DMS153 (cell line): ENCODE data around the gene CSNK1E.

Source experiments
- DNase-seq: peaks from one replicate; lab custom pipeline; 2025; lab: John Stamatoyannopoulos, UW

Gene CSNK1E

DNA sequence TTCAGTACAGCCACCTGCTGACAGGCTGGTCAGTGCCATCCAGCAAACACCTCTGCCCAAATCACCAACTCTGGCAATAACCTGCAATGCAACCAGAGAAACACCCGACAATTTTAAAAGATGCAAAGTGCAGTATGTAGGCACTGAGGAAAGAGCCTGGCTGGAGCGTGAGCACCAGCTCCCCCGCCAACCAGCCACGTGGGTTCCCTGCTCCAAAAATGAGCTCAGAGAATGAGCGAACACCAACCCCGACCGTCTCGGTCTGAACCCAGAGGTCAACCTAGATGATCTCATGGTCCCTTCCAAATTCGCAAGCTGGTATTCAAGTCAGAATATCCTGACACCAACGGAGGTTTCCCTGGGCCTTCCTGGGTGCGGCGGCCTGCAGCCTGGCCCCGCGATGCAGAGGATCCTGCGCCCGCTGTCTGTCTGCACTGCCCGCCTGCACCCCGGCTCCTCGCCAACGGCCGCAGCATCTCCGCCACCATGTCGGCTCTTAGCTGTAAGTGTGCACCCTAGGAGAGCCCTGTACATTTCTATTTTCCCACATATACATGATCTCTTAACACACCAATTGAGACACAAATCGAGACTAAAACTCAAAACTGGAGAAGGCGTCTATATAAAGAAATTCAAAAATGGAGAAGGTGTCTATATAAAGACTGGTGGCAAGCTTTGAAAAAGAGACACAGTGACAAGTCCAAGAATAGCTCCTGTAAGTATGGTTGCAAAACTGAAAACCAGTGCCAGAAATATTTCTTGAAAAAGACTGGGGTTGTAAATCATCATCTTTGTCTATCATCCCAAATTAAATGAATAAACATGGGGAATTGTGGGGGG, 67.2 kb downstream of the CSNK1E start:
- DNase-seq, result no peak

DNA sequence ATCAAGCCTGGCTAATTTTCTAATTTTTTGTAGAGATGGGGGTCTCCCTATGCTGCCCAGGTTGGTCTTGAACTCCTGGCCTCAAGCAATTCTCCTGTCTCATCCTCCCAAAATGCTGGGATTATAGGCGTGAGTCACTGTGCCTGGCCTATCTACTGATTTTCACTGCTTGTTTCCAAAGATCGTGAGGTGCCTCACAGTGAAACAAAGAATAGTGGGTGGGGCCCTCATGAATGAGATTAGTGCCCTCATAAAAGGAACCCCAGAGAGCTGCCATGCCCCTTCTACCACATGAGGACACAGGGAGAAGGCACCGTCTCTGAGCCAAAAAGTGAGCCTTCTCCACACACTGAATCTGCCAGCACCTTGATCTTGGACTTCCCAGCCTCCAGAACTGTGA, 67.9 kb downstream of the CSNK1E start:
- no peak for DNase-seq

DNA sequence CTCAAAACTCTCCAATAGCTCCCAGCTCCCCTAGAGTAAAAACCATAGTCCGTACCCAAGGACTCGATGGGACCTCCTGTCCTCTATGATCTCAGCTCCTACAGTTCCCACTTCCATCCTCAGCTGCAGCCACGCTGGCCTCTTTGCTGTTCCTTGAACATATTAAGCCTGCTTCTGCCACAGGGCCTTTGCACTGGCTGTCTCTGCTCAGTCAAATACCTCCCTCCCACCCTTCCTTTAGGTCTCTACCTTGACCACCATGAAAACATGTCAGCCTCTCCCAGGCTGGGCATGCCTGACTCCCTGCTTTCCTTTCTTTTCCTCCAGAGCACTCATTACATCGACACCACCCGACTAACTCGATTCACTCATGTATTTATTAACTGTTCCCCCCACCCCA, 69.0 kb downstream of the CSNK1E start:
- no peak for DNase-seq

DNA sequence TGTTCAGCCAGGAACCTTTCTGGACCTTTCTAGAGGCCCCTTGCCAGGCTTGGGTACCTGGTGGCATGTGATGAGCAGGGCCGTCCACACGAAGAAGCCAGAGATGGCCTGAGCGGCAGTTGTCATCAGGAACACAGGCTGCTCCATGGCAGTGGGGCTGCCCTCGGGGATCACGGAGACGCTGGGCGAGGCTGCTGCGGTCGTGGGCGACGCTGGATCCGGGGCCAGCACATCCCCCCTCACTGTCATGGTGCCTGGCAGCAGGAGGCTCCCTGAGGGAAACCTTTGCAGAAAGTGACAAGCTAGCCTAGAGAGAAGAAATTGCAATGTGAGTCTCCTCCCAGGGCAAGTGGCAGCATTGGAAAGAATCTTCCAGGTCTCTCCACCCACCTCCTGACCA, 69.5 kb downstream of the CSNK1E start:
- DNase-seq, result no peak

DNA sequence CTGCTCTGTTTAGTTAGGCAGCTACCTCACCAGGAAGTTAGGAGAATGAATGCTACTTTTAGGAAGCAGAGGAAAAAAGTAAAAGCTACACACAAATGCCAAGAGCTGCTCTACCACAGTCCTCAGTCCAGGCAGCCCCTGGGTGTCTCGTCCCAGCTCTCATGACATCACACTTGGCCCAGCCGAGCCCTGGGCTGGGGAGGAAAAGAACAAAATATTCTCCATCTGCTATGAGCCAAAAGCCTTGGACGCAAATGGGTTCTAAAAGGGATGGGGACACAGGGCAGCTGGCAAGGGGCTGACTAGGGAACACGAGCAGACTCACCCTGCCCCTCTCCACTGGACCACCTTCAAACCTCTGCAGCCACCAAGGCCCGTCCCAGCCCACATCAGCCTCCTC, 70.5 kb downstream of the CSNK1E start:
- DNase-seq, result no peak

DNA sequence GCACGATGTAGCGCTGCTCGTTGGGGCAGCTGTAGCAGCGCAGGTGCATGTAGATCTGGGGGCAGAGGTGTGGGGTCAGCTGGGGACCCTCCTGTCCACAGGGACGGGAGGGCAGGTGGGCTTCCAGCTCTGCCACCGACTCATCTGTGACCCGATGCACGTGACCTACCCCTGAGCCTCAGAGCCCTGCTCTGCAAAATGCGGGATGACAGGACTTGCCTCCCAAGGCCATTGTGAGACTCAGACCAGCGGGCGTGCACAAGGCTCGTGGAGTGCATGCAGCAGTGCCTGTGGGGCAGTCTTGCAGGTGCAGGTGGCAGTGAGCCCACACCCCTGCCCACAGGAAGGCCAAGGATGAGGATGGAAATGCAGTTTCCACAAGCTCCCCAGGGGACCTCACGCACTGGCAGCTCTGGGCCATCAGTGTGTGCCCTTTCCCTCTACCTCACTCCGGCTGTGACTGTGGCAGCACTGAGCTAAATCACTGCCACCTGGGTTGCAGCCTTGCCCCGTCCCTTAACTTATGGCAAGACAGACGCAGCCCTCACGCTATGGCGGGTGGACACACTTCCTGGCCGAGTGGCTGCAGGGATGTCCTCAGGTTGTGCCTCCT, 71.1 kb downstream of the CSNK1E start:
- DNase-seq, result no peak

DNA sequence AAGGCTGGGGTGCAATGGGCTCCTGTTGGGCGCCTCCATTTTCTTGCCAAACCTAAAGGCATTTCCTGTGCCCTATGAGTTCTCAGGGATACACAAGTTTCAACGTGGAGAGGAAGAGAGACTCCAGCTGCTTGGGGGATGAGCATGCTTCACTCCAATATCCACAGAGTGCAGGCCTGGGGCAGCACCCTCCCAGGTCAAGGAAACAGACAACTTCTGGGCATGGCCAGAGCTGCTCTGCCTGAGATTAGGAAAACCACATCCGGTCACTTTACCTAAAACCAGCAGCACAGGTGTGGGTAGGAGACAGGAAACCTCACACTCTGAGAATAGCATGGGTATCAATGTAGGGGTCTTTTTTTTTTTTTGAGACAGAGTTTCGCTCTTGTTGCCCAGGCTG, 73.1 kb downstream of the CSNK1E start:
- DNase-seq, result no peak

DNA sequence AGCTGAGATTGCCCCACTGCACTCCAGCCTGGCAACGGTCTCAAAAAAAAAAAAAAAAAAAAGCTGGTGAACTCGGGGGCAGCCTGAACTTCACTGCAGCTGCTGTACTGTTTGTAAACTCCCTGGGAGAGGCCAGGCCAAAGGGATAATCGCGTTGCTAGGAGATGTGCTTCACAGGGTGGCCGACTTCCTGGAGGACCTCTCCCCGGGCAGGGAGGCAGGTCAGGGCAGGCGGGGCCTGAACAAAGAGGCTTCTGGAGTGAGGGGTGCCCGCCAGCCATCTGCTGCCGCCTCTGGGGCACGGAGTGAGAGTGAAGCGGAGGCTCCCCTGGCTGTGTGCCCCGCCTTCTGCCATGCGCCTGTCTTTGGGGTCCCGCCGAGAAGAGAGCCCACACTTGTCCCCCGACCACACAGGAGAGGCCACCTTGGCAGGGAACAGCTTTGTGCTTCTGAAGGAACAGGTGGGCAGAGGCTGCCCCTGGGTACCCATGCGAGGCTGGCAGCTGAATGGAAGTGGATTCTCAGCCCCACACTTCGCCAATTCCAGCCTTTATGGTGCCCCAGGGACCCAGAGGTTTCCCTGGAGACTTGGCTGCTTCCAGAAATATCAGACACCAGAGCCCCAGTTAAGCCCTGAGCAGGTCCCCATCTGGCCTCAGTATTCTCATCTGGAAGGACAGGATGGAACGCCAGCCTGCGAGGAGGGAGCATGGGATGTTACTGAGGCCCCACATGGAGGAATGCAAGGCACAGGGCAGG, 74.0 kb downstream of the CSNK1E start:
- peak; percentile 98 for DNase-seq

DNA sequence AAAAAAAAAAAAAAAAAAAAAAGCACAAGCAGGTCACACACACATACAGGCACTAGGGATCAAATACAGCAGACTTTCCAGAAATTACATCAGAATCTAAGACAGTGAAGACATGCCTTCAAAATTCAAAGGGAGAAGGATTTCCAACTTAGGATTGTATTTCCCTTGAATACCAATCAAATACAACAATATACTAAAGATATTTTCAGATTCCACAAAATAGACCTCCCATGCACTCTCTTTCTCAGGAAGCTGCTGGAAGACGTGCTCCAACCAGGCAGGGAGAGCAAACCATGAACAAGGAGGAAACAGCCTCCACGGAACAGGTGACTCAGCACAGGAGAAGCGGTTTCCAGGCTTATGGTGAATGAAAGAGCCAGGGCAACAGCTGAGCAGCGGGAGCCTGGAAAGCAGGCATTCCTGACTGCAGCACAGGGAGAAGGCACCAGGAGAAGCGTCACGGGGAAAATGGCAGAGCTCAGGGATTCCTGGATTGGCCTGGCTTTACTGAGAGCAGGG, 76.4 kb downstream of the CSNK1E start:
- DNase-seq, result peak; percentile 73
